GM12878 (cell line): ENCODE data around the gene THYN1. TPM values are rescaled to one million over a fixed set of nuclear protein-coding genes. Genes with fewer than 3 reads are reported as not detected.

Experiments
- ATAC-seq: fragments of 200-7000 bp; cut with Tn5 transposase; 3 replicates; pipeline ENCODE4 v1.9.1; 2020; ENCODE audit warnings: mild to moderate bottlenecking, moderate library complexity
- BruUV-seq: library from RNA; stranded (reverse); fragments of 400-500 nt; replicated peaks from 2 replicates; lab custom pipeline; 2021; lab: Mats Ljungman, UMichigan
- CTCF ChIA-PET: fragments of 300-600 bp; sonication (Branson Sonifier 250); formaldehyde crosslinking; extraction: SDS; loops from one replicate; lab custom pipeline; 2021; ENCODE audit warnings: inconsistent platforms; lab: Yijun Ruan, JAX
- POLR2A ChIA-PET: fragments of 350-600 bp; formaldehyde crosslinking; extraction: SDS; loops from one replicate; lab custom pipeline; 2021; ENCODE audit warnings: inconsistent platforms; lab: Charles Lee
- RAD21 ChIA-PET: fragments of 300-600 bp; sonication (Branson Sonifier 250); formaldehyde crosslinking; loops from one replicate; lab custom pipeline; 2023; ENCODE audit warnings: antibody characterized with exemption; ENCODE audit not compliant: unreplicated experiment; lab: Charles Lee
- SMC1A ChIA-PET: fragments of 300-600 bp; sonication (Branson Sonifier 250); formaldehyde crosslinking; loops from one replicate; lab custom pipeline; 2023; ENCODE audit not compliant: unreplicated experiment, uncharacterized antibody; lab: Charles Lee
- DNase-seq: peaks from one replicate; pipeline ENCODE4 v3.0.0-alpha.2; 2011; ENCODE audit warnings: low read depth, low spot score
- FAIRE-seq: peaks from 3 replicates; lab custom pipeline; 2011; peaks lifted over from hg19 to GRCh38; lab: Jason Lieb, UNC
- H2AFZ ChIP-seq: 2 replicates; pipeline ENCODE4 v1.6.0; 2011; ENCODE audit warnings: low read depth, low read length, control low read depth; ENCODE audit not compliant: control insufficient read depth
- H3K27ac ChIP-seq: 2 replicates; pipeline ENCODE4 v1.5.1; 2011; ENCODE audit warnings: control low read depth; ENCODE audit not compliant: control insufficient read depth, insufficient read depth
- H3K27me3 ChIP-seq, 2 experiments: replicated peaks in 1 of 2; 2 replicates each; pipeline versions ENCODE4 v1.6.0 to v1.6.1; 2011; ENCODE audit warnings: low read length in 1 of 2; ENCODE audit not compliant: control insufficient read depth in 2 of 2, insufficient read depth in 2 of 2
- H3K36me3 ChIP-seq, 2 experiments: 2 replicates each; pipeline ENCODE4 v1.5.1; 2011; ENCODE audit warnings: low read length in 1 of 2; ENCODE audit not compliant: control insufficient read depth in 2 of 2, insufficient read depth in 2 of 2
- H3K4me1 ChIP-seq: 2 replicates; pipeline ENCODE4 v1.6.1; 2011; ENCODE audit warnings: mild to moderate bottlenecking, low read length, moderate library complexity, mixed read lengths; ENCODE audit not compliant: control insufficient read depth, insufficient read depth
- H3K4me2 ChIP-seq: 2 replicates; pipeline ENCODE4 v1.6.0; 2011; ENCODE audit warnings: control low read depth; ENCODE audit not compliant: control insufficient read depth, insufficient read depth
- H3K4me3 ChIP-seq: fragments of 200-600 bp; sonication (generic); 2 replicates; pipeline ENCODE4 v1.5.1; 2016
- H3K79me2 ChIP-seq: 2 replicates; pipeline ENCODE4 v1.6.0; 2011; ENCODE audit warnings: low read length; ENCODE audit not compliant: control insufficient read depth, insufficient read depth
- H3K9ac ChIP-seq: 2 replicates; pipeline ENCODE4 v1.8.0; 2011; ENCODE audit warnings: low read length, control low read depth, mixed read lengths; ENCODE audit not compliant: control insufficient read depth, insufficient read depth
- H3K9me3 ChIP-seq: replicated peaks from 3 replicates; pipeline ENCODE4 v1.5.1; 2011; ENCODE audit warnings: mild to moderate bottlenecking, low read length; ENCODE audit not compliant: control insufficient read depth, insufficient read depth
- H4K20me1 ChIP-seq: 2 replicates; pipeline ENCODE4 v1.6.0; 2011; ENCODE audit not compliant: control insufficient read depth, insufficient read depth
- CEBPZ ChIP-seq: fragments of 150-350 bp; IDR thresholded peaks from 2 replicates; pipeline ENCODE4 v1.6.1; 2016; ENCODE audit warnings: low read depth, low read length
- DPF2 ChIP-seq: fragments of 450-650 bp; IDR thresholded peaks from 2 replicates; pipeline ENCODE4 v1.6.1; 2017; ENCODE audit warnings: mild to moderate bottlenecking
- KDM1A ChIP-seq: fragments of 200-600 bp; sonication (generic); IDR thresholded peaks from 2 replicates; pipeline ENCODE4 v1.6.1; 2016; ENCODE audit warnings: borderline replicate concordance
- RBBP5 ChIP-seq: fragments of 200-600 bp; sonication (generic); conservative IDR thresholded peaks from 2 replicates; pipeline ENCODE4 v1.6.1; 2016
- RFX5 ChIP-seq: IDR thresholded peaks from 2 replicates; pipeline ENCODE4 v1.6.1; 2011; ENCODE audit warnings: low read depth, low read length, improper control_type of control experiment
- SP1 ChIP-seq: IDR thresholded peaks from one replicate; pipeline ENCODE4 v1.6.1; 2011; ENCODE audit warnings: low read depth, low read length
- SUZ12 ChIP-seq: fragments of 200-600 bp; sonication (generic); IDR thresholded peaks from one replicate; pipeline ENCODE4 v1.6.1; 2018; ENCODE audit warnings: antibody characterized with exemption, mild to moderate bottlenecking; ENCODE audit not compliant: unreplicated experiment
- USF1 ChIP-seq: IDR thresholded peaks from 2 replicates; pipeline ENCODE4 v1.6.1; 2011; ENCODE audit warnings: borderline replicate concordance, low read depth, mild to moderate bottlenecking, moderate library complexity, mixed read lengths, low read length; ENCODE audit not compliant: insufficient read depth; ENCODE audit errors: extremely low read length
- WGBS: methylation state at CpG from one replicate; pipeline ENCODE4 v1.1.6; 2016; ENCODE audit warnings: low lambda C conversion rate; ENCODE audit not compliant: insufficient replicate concordance, insufficient coverage; ENCODE audit errors: missing lambda C conversion rate; 5-methylcytosine and 5-hydroxymethylcytosine counted together
- in situ Hi-C: fragments of 300-500 bp; cut with MboI; formaldehyde crosslinking; loops from 9 replicates; pipeline ENCODE4 v1.14.3; 2018; ENCODE audit warnings: mixed read lengths
- intact Hi-C: fragments of 100-400 bp; cut with micrococcal nuclease; formaldehyde crosslinking; loops from one replicate; pipeline ENCODE4 v1.14.2; 2022; ENCODE audit not compliant: unreplicated experiment
- polyA plus RNA-seq, 11 experiments: library from polyadenylated mRNA; depleted of rRNA in 4 of 11; unstranded in 6 of 11; stranded (reverse) in 5 of 11; fragments of >200 nt; fragmentation: Nextera tagmentation in 4 of 11; fragmentation: Illumina TruSeq in 1 of 11; extraction: Ambion mirVana in 4 of 11; extraction: Trizol in 1 of 11; gene quantifications; 1 replicate in 1 of 11; 2 replicates in 10 of 11; pipeline versions ENCODE4 v1.2.1 to v1.2.3, GENCODE V29; 2011 to 2016; ENCODE audit warnings: inconsistent platforms in 2 of 11, missing spikeins in 2 of 11, low read depth in 1 of 11
- total RNA-seq, 4 experiments: library from RNA; depleted of rRNA in 3 of 4; stranded (reverse); fragments of >200 nt in 3 of 4; fragmentation: Illumina TruSeq in 1 of 4; extraction: Trizol in 1 of 4; gene quantifications; 2 replicates each; pipeline versions ENCODE4 v1.2.1 to v1.2.3, GENCODE V29; 2013 to 2021

The THYN1 gene
- total and polyA plus RNA-seq, 10 of the 15 experiments (the other 5 are each of a cell fraction or from before 2014, with no cell fraction given): 45.7 to 221 (median 96.3) TPM

- in situ Hi-C loops (no loop called here), intact Hi-C loops (no loop called here)
- SMC1A ChIA-PET: no interaction called here
- no peak for DNase-seq
- no peak overlapping the region for H3K9ac ChIP-seq
- no peak overlapping the region for H3K4me2 ChIP-seq
- H3K79me2 ChIP-seq: no peaks in the 10 kb centered on the region
- no peak overlapping the region for H3K27ac ChIP-seq
- H3K36me3 ChIP-seq: peaks cover 0 to 6% of the 10 kb centered on the region in 2 experiments; a peak in 3 of 4 replicates
- RAD21 ChIA-PET: no interaction called here
- POLR2A ChIA-PET: no interaction called here
- H3K4me3 ChIP-seq: no peak overlapping the region
- no peaks in the 10 kb centered on the region for H4K20me1 ChIP-seq
- H3K4me1 ChIP-seq: no peaks in the 10 kb centered on the region
- no peak for ATAC-seq
- no peaks in the 10 kb centered on the region for H3K9me3 ChIP-seq
- TF ChIP-seq RBBP5 (no peak), SUZ12 (no peak), RFX5 (no peak), USF1 (no peak), SP1 (no peak)
- WGBS: 97% methylated on average over 7 of the region's 7 CpGs
- H3K27me3 ChIP-seq: no peaks in the 10 kb centered on the region
- CTCF ChIA-PET: interaction anchor here (0.7 kb wide), 1 partner anchor 189 kb away, joined by 3 read pairs; no protein-coding TSS in a partner anchor
- FAIRE-seq: no peak
- H2AFZ ChIP-seq: no peak overlapping the region
- BruUV-seq: TSS peak; percentile 28
These were observed 16.2 kb downstream of the THYN1 start for GRCh38 chr11:134236834-134237556.

- no peak overlapping the region for H3K4me3 ChIP-seq
- intact Hi-C loops: no loop called here
- FAIRE-seq (no peak), ATAC-seq (no peak), DNase-seq (no peak)
- no peaks in the 10 kb centered on the region for H3K79me2 ChIP-seq
- no peaks in the 10 kb centered on the region for H3K9me3 ChIP-seq
- H3K9ac ChIP-seq: no peak overlapping the region
- no peak for TF ChIP-seq USF1
- no peak for TF ChIP-seq KDM1A
- TF ChIP-seq DPF2: no peak
- TF ChIP-seq CEBPZ: no peak
- SMC1A ChIA-PET: interaction anchor here (1.0 kb wide), 1 partner anchor 9 kb away, joined by 3 read pairs; no protein-coding TSS in a partner anchor
- no TSS peak for BruUV-seq
- 98% methylated on average over 3 of the region's 3 CpGs for WGBS
- in situ Hi-C loops: no loop called here
- H3K4me1 ChIP-seq: peaks cover 1% of the 10 kb centered on the region
- no peak overlapping the region for H2AFZ ChIP-seq
- no peak overlapping the region for H3K27ac ChIP-seq
- CTCF ChIA-PET: no interaction called here
- POLR2A ChIA-PET: no interaction called here
- H3K4me2 ChIP-seq: no peak overlapping the region
- 0 out of 2 replicates have a peak, but pooled peaks cover 2% of the 10 kb centered on the region for H4K20me1 ChIP-seq
- H3K36me3 ChIP-seq: peaks cover 0 to 3% of the 10 kb centered on the region in 2 experiments; a peak in 3 of 4 replicates
- RAD21 ChIA-PET: no interaction called here
- H3K27me3 ChIP-seq: no peaks in the 10 kb centered on the region
These were observed 17.8 kb downstream of the THYN1 start for GRCh38 chr11:134235399-134235798.
